ENCODE measurements around the gene ADAMTS9.

Gene ADAMTS9

GRCh38 chr3:64501298-64501906 lies 186.4 kb downstream of the ADAMTS9 start:
- TF ChIP-seq GABPA (IDR thresholded peaks at IDR 0.05; ENCODE audit: low read depth) (no peak), SPI1 (IDR thresholded peaks at IDR 0.05; ENCODE audit: borderline replicate concordance, low read depth) (no peak), REST (IDR thresholded peaks at IDR 0.05; ENCODE audit: insufficient replicate concordance, low read depth) (no peak)
- Histone ChIP-seq H3K27ac (replicated peaks) (no peak overlapping the region), H3K27me3 (ENCODE audit: insufficient read depth, poor library complexity, severe bottlenecking) (no peaks in the 10 kb centered on the region), H3K4me3 (replicated peaks; ENCODE audit: insufficient read depth, low read length) (no peak overlapping the region)
- DNase-seq (ENCODE audit: low read depth in 1 of 2, low spot score in 1 of 2), result no peak

GRCh38 chr3:64496786-64497490 lies 190.9 kb downstream of the ADAMTS9 start:
- Histone ChIP-seq H3K27me3 (ENCODE audit: insufficient read depth, poor library complexity, severe bottlenecking) (peaks cover 4% of the 10 kb centered on the region), H3K27ac (replicated peaks) (no peak overlapping the region), H3K4me3 (replicated peaks; ENCODE audit: insufficient read depth, low read length) (no peak overlapping the region)
- DNase-seq (ENCODE audit: low read depth in 1 of 2, low spot score in 1 of 2), result no peak
- TF ChIP-seq GABPA (IDR thresholded peaks at IDR 0.05; ENCODE audit: low read depth) (no peak), SPI1 (IDR thresholded peaks at IDR 0.05; ENCODE audit: borderline replicate concordance, low read depth) (no peak), CTCF (IDR thresholded peaks at IDR 0.05; ENCODE audit: insufficient read depth, low read length) (no peak), POLR2AphosphoS5 (IDR thresholded peaks at IDR 0.05; ENCODE audit: low read depth) (no peak), REST (IDR thresholded peaks at IDR 0.05; ENCODE audit: insufficient replicate concordance, low read depth) (no peak)

- Histone ChIP-seq H3K27me3 (ENCODE audit: insufficient read depth, poor library complexity, severe bottlenecking) (peaks cover 4% of the 10 kb centered on the region), H3K4me3 (replicated peaks; ENCODE audit: insufficient read depth, low read length) (no peak overlapping the region), H3K27ac (replicated peaks) (no peak overlapping the region)
- DNase-seq (ENCODE audit: low read depth in 1 of 2, low spot score in 1 of 2), result no peak
- TF ChIP-seq SPI1 (IDR thresholded peaks at IDR 0.05; ENCODE audit: borderline replicate concordance, low read depth), result no peak
Measured at GRCh38 chr3:64495781-64496334, 191.9 kb downstream of the ADAMTS9 start.

GRCh38 chr3:64495121-64495780 lies 192.5 kb downstream of the ADAMTS9 start:
- Histone ChIP-seq H3K27me3 (ENCODE audit: insufficient read depth, poor library complexity, severe bottlenecking) (peaks cover 4% of the 10 kb centered on the region), H3K27ac (replicated peaks) (no peak overlapping the region), H3K4me3 (replicated peaks; ENCODE audit: insufficient read depth, low read length) (no peak overlapping the region)
- DNase-seq (ENCODE audit: low read depth in 1 of 2, low spot score in 1 of 2), result no peak
- no peak for TF ChIP-seq REST (IDR thresholded peaks at IDR 0.05; ENCODE audit: insufficient replicate concordance, low read depth)
- TF ChIP-seq GABPA (IDR thresholded peaks at IDR 0.05; ENCODE audit: low read depth), result no peak
- TF ChIP-seq CTCF (IDR thresholded peaks at IDR 0.05; ENCODE audit: insufficient read depth, low read length), result no peak
- TF ChIP-seq SPI1 (IDR thresholded peaks at IDR 0.05; ENCODE audit: borderline replicate concordance, low read depth), result no peak
- TF ChIP-seq POLR2AphosphoS5 (IDR thresholded peaks at IDR 0.05; ENCODE audit: low read depth), result no peak
